Middle frontal gyrus (tissue), 1 donor: ENCODE data around the gene PPP1R26.

Experiments used
- DNase-seq: peaks from one replicate; pipeline ENCODE4 v3.0.0-alpha.2; 2015; ENCODE audit warnings: low spot score; ENCODE audit errors: extremely low spot score

Gene PPP1R26

DNA sequence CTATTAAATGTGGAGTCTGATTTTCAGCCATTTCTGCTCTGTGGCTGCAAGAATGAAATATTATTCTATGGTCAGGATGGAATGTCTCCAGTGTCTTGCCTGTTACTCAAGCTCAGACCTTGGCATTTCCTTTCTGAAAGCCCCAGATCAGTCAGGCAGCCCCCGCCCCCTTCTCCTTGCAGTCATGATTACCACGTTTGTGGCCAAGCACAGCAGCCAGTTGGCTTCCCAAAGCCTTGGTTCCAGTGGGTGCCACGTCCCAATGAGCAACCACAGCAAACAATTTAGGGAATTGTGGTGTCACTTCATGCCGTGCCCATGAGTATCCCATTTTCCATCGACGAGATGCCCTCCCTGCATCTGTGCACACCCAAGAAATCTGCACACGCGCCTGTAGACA, 56.6 kb downstream of the PPP1R26 start:
- DNase-seq, result no peak
